GM10847 (cell line): ENCODE data around the gene RIPOR3.

ENCODE experiments used
- POLR2A ChIP-seq: IDR thresholded peaks from 2 replicates; pipeline ENCODE4 v1.6.1; 2011; ENCODE audit not compliant: insufficient read length; ENCODE audit errors: extremely low read depth

RIPOR3 gene

DNA sequence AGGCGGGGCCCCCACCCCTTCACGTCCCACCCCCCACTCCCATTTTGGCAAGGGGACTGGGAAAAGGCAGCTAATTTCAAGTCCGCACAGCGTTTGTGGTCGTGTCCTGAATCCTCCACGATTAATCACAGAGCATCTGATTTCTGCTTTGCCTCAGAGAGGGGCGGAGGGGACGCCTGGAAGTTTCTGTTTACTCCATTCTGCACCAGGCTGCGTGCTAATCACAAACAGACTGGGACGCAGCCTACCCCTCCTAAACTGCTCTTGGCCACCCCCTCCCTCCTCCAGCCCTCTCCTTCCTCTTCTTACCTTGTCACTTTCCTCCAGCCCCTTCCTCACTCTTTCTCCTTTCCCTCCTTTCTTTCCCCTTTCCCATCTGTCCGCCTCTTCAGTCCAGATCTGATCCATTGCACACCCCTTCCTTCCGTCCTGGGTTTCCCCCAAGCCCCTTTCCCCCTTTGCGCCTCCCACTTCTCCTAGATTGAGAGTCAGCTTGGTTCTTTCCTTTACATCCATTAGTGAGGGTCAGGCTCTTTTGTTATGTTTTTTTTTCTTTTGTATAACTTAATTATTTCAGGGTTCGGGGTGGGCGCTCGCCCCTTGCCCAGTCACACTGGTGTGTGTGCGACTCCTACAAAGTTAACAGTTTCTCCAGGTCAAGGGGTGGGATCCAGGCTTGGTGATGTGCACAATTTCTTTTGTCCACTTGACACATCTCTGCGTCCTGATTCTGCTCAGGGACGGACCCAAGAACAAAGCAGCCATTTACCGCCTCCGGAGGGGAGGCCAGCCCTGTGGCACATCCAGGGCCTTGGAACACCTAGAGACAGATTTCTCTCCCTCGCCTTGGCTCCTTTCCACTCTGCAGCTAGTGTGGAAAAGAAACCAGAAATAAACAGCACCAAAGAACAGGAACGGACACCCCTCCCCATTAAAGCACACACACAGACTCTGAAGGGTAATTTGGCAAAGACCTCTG lies 520 bp upstream of the RIPOR3 start:
- TF ChIP-seq POLR2A, result no peak

- no peak for TF ChIP-seq POLR2A
These were observed 1.3 kb downstream of the RIPOR3 start for GRCh38 chr20:50689864-50690649.

DNA sequence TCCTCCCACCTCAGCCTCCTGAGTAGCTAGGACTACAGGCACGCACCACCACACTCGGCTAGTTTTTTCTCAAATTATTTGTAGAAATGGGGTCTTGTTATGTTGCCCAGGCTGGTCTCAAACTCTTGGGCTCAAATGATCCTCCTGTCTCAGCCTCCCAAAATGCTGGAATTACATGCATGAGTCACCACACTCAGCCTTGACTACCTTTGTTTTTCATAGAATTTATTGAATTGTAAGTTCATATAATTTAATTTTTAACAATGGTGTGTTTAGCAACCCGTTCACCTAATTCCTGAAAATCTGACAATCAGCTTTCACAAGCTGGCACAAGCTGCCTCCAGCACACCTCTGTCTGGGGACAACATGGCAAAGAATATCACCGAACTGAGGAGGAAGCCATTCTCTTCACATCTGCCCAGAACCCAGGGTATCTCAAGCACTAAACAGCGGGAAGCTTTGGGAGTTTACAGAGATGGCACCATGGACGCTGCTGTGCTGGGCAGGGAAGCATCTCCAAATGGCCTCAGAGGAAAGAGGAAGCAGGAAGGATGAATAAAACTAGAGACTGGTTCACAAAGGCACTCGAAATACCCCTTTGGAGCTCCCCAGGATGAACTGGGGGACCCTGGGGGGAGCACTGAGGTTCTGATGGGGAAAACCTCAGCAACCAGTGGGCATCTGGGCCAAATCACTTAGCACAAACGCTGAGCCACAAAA lies 2.9 kb downstream of the RIPOR3 start:
- no peak for TF ChIP-seq POLR2A

DNA sequence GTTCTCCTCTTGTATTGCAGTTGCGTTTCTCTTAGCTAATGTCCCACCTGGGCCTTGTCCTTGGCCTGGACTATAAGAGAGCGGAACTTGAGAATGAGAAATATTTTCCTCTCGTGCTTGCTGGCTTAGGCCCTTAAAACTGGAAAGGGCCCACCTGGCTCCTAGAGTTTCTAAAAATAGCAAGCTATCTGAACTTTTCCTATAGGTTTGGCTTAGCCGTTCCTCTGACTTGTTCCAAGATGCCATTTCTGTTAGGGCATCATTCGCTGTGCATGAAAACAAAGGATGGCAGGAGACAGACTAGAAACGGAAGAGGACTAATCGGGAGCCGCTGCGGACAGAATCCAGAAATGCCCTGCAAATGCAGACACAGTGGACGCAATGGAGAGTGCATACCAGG lies 4.5 kb downstream of the RIPOR3 start:
- no peak for TF ChIP-seq POLR2A

DNA sequence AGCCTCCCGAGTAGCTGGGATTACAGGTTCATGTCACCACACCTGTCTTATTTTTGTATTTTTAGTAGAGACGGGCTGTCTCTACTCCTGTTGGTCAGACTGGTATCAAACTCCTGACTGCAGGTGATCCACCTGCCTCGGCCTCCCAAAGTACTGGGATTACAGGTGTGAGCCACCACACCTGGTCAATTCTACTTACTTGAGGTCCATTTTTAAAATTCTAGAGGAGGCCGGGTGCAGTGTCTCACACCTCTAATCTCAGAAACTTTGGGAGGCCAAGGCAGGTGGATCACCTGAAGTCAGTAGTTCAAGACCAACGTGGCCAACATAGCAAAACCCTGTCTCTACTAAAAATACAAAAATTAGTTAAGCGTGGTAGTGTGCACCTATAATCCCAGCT lies 7.8 kb downstream of the RIPOR3 start:
- no peak for TF ChIP-seq POLR2A

DNA sequence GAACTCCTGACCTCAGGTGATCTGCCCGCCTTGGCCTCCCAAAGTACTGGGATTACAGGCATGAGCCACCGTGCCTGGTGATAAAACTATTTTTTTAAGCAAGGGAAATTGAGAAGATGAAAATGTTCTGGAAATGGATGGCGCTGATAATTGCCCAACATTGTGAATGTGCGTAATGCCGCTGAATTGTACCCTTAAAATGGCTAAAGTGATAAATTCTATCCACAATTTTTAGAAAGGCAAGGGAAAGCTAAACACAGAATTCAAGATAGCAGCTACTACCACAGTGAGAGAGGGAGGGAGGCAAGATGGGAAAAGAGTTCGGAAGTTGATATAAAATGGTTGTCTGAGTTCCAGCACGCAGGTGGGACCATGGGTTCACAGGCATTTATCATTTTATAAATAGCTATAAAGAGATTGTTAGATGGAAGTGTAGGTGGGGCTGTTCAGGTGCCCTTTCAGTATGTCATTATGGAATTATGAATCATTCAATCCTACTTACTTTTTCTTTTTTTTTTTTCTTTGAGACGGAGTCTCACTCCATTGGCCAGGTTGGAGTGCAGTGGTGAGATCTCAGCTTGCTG lies 8.3 kb downstream of the RIPOR3 start:
- no peak for TF ChIP-seq POLR2A

- TF ChIP-seq POLR2A, result no peak
These were observed 9.3 kb downstream of the RIPOR3 start for GRCh38 chr20:50682065-50682464.

DNA sequence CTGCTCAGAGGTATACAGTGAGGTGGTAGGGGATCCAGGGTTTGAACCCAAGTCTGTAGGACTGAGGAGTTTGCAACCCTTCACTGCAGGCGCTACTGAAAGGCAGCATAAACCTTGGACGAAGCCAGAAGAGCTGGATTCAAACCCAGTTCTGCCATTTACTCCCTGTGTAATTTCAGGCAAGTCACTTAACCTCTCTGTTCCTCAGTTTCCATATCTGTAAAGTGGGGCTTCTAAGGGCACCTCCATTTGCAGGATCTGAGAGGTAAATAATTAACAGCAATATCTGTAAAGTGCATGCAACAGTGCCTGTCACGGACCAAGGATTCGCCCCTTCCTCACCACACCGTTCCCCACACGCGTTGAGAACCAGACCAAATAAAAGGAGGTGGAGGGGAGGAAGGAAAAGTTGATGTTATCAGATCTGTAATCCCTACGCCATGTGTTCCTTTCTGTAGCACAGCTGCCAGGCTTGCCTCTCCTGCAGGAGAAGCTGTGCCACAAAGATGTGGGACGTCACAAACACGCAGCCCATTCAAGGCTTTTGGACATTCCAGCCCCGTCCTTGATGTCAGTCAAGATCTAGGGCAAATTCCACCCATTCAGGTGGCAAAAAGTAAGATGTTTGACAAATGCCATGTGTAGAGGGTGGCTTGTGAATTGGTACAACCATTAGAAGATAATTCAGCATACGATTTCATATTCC lies 9.8 kb downstream of the RIPOR3 start:
- no peak for TF ChIP-seq POLR2A

GRCh38 chr20:50680105-50680960 lies 11.0 kb downstream of the RIPOR3 start:
- no peak for TF ChIP-seq POLR2A

DNA sequence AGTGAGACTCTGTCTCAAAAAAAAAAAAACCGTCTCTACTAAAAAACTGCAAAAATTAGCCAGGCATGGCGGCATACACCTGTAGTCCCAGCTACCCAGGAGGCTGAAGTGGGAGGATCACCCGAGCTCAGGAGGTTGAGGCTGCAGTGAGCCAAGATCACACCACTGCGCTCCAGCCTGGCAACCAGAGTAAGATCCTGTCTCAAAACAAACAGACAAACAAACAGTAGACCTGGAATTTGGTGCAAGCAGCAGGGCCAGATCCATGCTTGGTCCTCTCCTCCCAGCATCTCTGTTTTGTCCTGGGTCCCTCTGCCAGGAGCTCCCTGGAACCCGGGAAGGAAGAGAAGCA lies 11.6 kb downstream of the RIPOR3 start:
- TF ChIP-seq POLR2A, result no peak

- TF ChIP-seq POLR2A, result no peak
These were observed 13.0 kb downstream of the RIPOR3 start for GRCh38 chr20:50678169-50678898.

GRCh38 chr20:50676858-50677257 lies 14.5 kb downstream of the RIPOR3 start:
- no peak for TF ChIP-seq POLR2A
